Activated effector memory CD4-positive, alpha-beta T cell treated with anti-CD3 and anti-CD28 coated beads, Interleukin-2, amount 50 U/mL, for 16 hours (primary cell): ENCODE measurements around the gene FUT8.

Experiments
- DNase-seq: peaks from one replicate; pipeline ENCODE4 v3.0.0-alpha.2; 2020

FUT8 gene

GRCh38 chr14:65412032-65412846 lies at the start of gene FUT8:
Gene FUT8, plus strand, starts transcription at chr14:65412730. Its CDS starts 148,834 bp downstream, at chr14:65561564.
- DNase-seq: peak; percentile 98

- DNase-seq: no peak
These were observed 45.5 kb upstream of the FUT8 start for GRCh38 chr14:65366802-65367565.

- no peak for DNase-seq
These were observed 43.0 kb upstream of the FUT8 start for GRCh38 chr14:65369560-65369959.

DNA sequence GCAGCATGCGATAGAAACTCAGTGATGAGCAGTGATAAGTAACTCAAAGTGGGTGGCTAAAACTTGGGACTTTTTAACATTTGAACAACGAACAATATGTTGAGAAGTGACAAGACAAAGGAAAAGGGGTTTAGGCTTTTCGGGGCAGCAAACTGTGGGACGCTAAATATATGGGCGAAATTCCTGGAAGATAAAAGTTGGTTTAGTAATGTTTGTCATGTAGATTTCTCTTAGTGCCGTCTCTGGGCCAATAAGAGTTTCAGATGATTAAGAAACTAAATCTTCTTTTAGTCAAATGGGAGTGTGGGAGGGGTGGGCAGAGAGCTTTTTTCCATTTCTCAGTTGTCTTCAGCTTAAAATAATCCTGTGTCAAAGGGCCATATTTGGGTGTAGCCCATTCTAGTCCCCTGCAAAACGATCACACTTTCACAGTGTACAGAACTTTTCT lies 41.7 kb upstream of the FUT8 start:
- no peak for DNase-seq

GRCh38 chr14:65371784-65372183 lies 40.7 kb upstream of the FUT8 start:
- no peak for DNase-seq

DNA sequence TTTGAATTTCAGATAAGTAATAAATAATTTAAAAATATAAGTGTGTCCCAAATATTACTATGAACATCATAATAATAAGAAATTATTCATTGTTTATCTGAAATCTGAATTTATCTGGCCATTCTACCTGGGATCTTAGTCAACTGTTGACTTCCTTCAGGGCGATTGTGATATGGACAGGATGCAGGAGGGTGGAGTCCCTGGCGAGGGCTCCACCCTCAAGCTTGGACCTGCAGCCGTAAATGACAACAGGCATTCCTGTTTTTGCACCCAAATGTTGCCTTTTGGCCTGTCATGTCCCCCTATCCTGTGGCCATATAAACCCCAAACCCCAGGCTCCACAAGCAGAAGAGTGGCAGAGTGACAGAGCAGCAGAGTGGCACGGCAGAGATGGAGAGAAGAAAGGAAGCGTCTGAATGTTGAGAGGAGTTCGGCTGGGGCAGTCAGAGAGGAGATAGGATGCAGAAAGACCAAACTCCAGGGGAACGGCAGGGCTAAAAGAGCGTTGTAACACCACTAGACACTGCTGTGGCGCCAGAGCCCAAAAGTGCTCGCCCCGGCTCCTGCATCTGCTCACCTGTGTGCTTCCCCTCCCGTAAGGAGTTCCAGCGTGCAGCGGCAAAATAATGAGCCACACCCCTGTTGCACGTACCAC lies 39.4 kb upstream of the FUT8 start:
- no peak for DNase-seq

GRCh38 chr14:65373671-65374039 lies 38.9 kb upstream of the FUT8 start:
- DNase-seq: no peak

DNA sequence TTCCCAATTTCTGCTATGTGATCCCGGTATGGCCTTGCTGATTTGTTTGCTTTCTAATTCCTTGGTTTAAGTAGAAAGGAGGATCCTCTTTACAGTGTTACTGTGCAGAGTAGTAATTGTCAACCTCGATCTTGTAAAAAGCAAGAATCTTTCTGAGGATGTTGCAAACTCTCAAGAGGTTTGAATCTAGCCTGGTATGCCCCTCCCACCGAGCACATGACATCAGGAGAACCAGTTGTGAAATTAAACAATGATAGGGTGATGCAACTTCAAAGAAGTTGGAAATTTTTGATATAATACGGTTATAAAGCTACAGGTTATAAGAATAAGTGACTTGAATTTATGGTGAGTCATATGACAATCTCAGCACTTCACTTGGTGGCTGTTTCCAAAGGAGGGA lies 35.0 kb upstream of the FUT8 start:
- DNase-seq: no peak

- no peak for DNase-seq
These were observed 29.9 kb upstream of the FUT8 start for GRCh38 chr14:65382586-65382985.

DNA sequence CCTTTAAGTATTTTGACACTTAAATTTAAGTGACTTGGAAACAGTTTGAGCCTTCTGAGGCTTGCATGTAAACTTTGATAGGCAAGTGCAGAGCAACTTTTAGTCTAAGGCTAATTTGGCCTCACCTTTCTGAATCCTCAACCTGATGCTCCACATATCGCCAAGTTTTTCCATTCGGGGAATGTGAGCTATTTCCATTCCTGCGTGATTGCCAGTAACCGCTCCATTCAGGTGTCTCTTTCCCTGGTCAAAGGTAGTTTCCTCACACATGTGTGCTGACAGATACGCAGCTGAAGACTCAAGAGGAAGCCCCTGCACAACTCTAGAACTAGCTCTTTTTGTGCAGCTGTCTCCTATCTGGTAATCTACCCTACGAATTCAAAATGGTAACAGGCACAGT lies 25.4 kb upstream of the FUT8 start:
- no peak for DNase-seq

DNA sequence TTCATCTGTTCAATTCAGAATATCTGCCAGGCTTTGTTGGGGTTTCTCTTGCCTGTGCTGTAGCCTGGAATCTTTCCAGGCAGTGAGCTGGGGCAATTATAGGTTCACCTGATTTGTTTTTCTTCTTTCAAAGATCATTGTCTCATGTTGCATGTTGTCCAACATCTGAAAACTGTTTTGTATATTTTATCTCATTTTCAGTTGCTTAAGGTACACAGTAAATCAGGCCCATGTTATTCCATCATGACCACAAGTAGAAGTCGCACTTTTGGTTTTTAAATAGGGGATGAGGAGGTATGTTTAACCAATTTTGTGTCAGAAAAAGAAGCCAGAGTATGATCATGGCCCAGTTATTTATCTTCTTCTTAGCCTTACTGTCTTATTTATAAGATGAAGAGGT lies 24.9 kb upstream of the FUT8 start:
- DNase-seq: no peak

DNA sequence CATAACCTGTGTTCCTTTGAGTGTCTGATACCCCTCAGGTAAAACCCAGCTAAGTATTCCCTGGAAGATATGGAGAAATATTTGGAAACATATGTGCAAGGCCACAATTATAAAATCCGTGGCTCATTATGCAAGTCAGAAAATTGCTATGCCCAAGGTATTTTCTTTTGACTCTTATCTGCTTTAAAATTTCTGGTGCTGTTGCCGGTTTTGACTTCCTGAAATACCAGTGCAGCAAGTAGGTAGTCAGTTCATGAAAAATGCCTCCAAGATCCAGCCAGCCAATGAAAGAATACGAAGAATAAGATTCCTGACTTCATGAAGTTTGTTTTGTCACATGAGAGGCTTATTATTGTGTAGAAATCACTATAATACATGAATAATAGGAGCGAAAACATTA lies 20.2 kb upstream of the FUT8 start:
- no peak for DNase-seq

DNA sequence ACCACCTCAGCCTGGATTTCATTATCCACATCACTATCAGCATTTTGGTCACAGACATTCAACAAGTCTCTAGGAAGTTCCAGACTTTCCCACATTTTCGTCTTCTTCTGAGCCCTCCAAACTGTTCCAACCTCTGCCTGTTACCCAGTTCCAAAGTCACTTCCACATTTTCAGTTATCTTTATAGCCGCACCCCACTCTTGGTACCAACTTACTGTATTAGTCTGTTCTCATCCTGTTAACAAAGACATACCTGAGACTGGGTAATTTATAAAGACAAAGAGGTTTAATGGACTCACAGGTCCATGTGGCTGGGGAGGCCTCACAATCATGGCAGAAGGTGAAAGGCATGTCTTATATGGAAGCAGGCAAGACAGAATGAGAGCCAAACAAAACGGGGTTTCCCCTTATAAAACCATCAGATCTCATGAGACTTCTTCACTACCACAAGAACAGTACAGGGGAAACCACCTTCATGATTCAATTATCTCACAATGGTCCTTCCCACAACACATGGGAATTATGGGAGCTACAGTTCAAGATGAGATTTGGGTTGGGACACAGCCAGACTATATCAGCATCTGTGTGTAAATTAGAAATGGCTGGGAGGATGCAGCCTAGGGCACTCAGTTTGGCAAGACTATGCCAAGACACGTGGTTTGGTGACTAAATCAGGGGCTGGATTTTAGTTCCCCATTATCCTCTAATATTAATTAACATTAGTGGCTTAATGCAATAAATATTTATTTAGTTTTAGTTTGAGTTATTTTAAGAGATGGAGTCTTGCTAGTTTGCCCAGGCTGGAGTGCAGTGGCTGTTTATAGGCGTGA lies 16.2 kb upstream of the FUT8 start:
- no peak for DNase-seq

- no peak for DNase-seq
These were observed 9.3 kb upstream of the FUT8 start for GRCh38 chr14:65403231-65403630.

- DNase-seq: no peak
These were observed 4.4 kb upstream of the FUT8 start for GRCh38 chr14:65408113-65408512.

DNA sequence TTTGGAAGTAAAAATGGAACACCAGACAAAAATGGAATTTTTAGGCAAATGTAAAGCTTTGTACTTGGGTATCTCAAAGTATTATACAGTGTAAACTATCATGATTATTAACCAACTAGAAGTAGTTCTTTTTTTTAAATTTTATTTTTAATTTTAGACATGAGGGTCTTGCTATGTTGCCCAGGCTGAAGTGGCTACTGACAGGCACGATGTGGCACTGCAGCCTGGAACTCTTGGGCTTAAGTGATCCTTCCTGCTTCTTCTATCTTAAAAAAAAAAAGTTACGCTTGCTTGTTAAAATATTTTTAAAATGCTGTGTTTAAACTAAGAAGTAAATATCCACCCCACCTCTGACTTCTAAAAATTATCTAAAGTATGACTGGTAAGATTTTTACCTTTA lies 1.9 kb upstream of the FUT8 start:
- DNase-seq: no peak

DNA sequence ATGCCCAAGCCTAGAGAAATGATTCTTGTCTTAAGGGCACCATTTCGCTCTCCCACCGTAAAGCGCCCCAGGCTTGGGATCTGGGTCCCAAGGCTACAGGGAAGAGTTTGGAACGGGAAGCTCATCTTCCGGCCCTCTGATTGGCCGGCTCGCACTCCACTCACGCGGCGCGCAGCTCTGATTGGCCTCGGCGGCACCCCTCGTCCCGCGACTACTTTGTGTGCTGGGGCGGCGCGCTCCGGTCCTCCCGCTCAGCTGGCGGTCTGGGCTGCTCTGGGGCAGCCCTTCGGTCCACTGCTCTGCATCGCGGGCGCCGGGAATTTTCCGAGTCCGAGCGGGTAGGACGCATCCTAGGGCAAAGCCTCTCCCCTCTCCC lies 886 bp upstream of the FUT8 start:
- peak; percentile 93 for DNase-seq

GRCh38 chr14:65412856-65413738 lies 567 bp downstream of the FUT8 start:
- DNase-seq: peak; percentile 69

GRCh38 chr14:65413739-65414045 lies 1.2 kb downstream of the FUT8 start:
- no peak for DNase-seq

GRCh38 chr14:65414961-65415589 lies 2.5 kb downstream of the FUT8 start:
- no peak for DNase-seq

- DNase-seq: no peak
These were observed 3.1 kb downstream of the FUT8 start for GRCh38 chr14:65415613-65416012.
